DOHH2 (cell line): ENCODE data around the gene DDIT4.

Experiments
- CTCF ChIP-seq: fragments of 200-600 bp; sonication (generic); IDR thresholded peaks from one replicate; pipeline ENCODE4 v1.5.1; 2014; ENCODE audit warnings: antibody characterized with exemption, mild to moderate bottlenecking, low read depth, low read length; ENCODE audit not compliant: poor library complexity, severe bottlenecking
- EZH2phosphoT487 ChIP-seq: fragments of 200-600 bp; sonication (generic); IDR thresholded peaks from 2 replicates; pipeline ENCODE4 v1.6.1; 2017; ENCODE audit warnings: borderline replicate concordance, mild to moderate bottlenecking, antibody characterized with exemption, low read length, moderate library complexity, mixed read lengths

GRCh38 chr10:72240371-72240770 is 33.4 kb upstream of the DDIT4 start:
- TF ChIP-seq CTCF (no peak), EZH2phosphoT487 (no peak)
